Thoracic aorta (tissue), 2 donors: Measurements from ENCODE around the gene DPH3. TPM values are rescaled to one million over a fixed set of nuclear protein-coding genes. Genes with fewer than 3 reads are reported as not detected.
A peak's percentile ranks its signal among the peaks of the same experiment; 100 is the strongest.

Source experiments
- ATAC-seq: fragments of 150-250 bp; one replicate; pipeline ENCODE4 v1.8.0; 2017; ENCODE audit warnings: low read depth; ENCODE audit not compliant: insufficient number of reproducible peaks, low FRiP score
- DNase-seq: peaks from one replicate; pipeline ENCODE4 v3.0.0-alpha.2; 2020; ENCODE audit warnings: low spot score
- H3K27ac ChIP-seq, 2 donors: fragments of 200-600 bp; sonication (generic); 1 replicate in 1 of 2; 2 replicates in 1 of 2; pipeline ENCODE4 v1.5.1; 2016; ENCODE audit warnings: mild to moderate bottlenecking in 2 of 2, moderate library complexity in 2 of 2
- H3K27me3 ChIP-seq: fragments of 200-600 bp; sonication (generic); replicated peaks from 2 replicates; pipeline ENCODE4 v1.6.0; 2016; ENCODE audit warnings: mild to moderate bottlenecking; ENCODE audit not compliant: insufficient read depth
- H3K36me3 ChIP-seq: fragments of 200-600 bp; sonication (generic); one replicate; pipeline ENCODE4 v1.5.1; 2016
- H3K4me1 ChIP-seq, 2 donors: fragments of 200-600 bp; sonication (generic); 1 replicate in 1 of 2; 2 replicates in 1 of 2; pipeline versions ENCODE4 v1.5.1 to v1.6.0; 2016; ENCODE audit warnings: low read depth in 2 of 2, mild to moderate bottlenecking in 1 of 2; ENCODE audit not compliant: control insufficient read depth in 1 of 2
- H3K4me3 ChIP-seq: fragments of 200-600 bp; sonication (generic); 2 replicates; pipeline ENCODE4 v1.5.1; 2016; ENCODE audit warnings: mild to moderate bottlenecking
- H3K9me3 ChIP-seq: fragments of 200-600 bp; sonication (generic); 2 replicates; pipeline ENCODE4 v1.5.1; 2016
- CTCF ChIP-seq: fragments of 200-600 bp; sonication (generic); IDR thresholded peaks from one replicate; pipeline ENCODE4 v1.5.1; 2019; ENCODE audit warnings: antibody characterized with exemption
- total RNA-seq, 2 donors: library from RNA; depleted of rRNA; stranded (reverse); fragments of >200 nt; gene quantifications; one replicate each; pipeline versions ENCODE4 v1.1.0 to v1.2.3, GENCODE V29; 2016

The DPH3 gene
- total RNA-seq, 2 donors from 2014 or later, result 14.4 to 29.3 TPM

GRCh38 chr3:16248556-16248955 is 16.2 kb downstream of the DPH3 start:
- no peak overlapping the region for H3K27ac ChIP-seq
- no peak overlapping the region for H3K4me3 ChIP-seq
- no peak for TF ChIP-seq CTCF
- H3K9me3 ChIP-seq, result no peaks in the 10 kb centered on the region
- peaks cover 23 to 33% of the 10 kb centered on the region in 2 donors for H3K4me1 ChIP-seq
- ATAC-seq (no peak), DNase-seq (no peak)
- no peaks in the 10 kb centered on the region for H3K36me3 ChIP-seq
- H3K27me3 ChIP-seq, result no peaks in the 10 kb centered on the region

GRCh38 chr3:16247282-16248061 is 17.3 kb downstream of the DPH3 start:
- Histone ChIP-seq H3K4me1 (peaks cover 16 to 23% of the 10 kb centered on the region in 2 donors), H3K4me3 (no peak overlapping the region), H3K9me3 (no peaks in the 10 kb centered on the region), H3K27me3 (no peaks in the 10 kb centered on the region), H3K36me3 (no peaks in the 10 kb centered on the region), H3K27ac (no peak overlapping the region)
- DNase-seq, result peak; percentile 71
- peak; percentile 95 for TF ChIP-seq CTCF
- ATAC-seq, result peak; percentile 26

- ATAC-seq (no peak), DNase-seq (no peak)
- Histone ChIP-seq H3K36me3 (no peaks in the 10 kb centered on the region), H3K27me3 (no peaks in the 10 kb centered on the region), H3K4me1 (peaks cover 16 to 22% of the 10 kb centered on the region in 2 donors), H3K9me3 (no peaks in the 10 kb centered on the region), H3K4me3 (no peak overlapping the region), H3K27ac (no peak overlapping the region)
- no peak for TF ChIP-seq CTCF
These were observed 19.1 kb downstream of the DPH3 start for GRCh38 chr3:16245609-16246008.

GRCh38 chr3:16243706-16244490 is 20.8 kb downstream of the DPH3 start:
- Histone ChIP-seq H3K27me3 (no peaks in the 10 kb centered on the region), H3K4me3 (peak overlapping the region; percentile 16)
- no peak for ATAC-seq

More at GRCh38 chr3:16243706-16244490, 20.8 kb downstream of the DPH3 start:
- Histone ChIP-seq H3K36me3 (no peaks in the 10 kb centered on the region), H3K4me1 (peaks cover 16 to 22% of the 10 kb centered on the region in 2 donors), H3K27ac (peak overlapping the region in 1 of 2 donors; percentile 3), H3K9me3 (no peaks in the 10 kb centered on the region)
- no peak for DNase-seq
- TF ChIP-seq CTCF, result no peak
